Measurements from ENCODE around the gene FAM53B.

- TF ChIP-seq CTCF (conservative IDR thresholded peaks at IDR 0.05) (no peak), EZH2 (IDR thresholded peaks at IDR 0.05; ENCODE audit: low read depth) (no peak)
These were observed 134.5 kb downstream of the FAM53B start for GRCh38 chr10:124609698-124610097.
